ENCODE measurements around the gene FOXJ2. TPM values are rescaled to one million over a fixed set of nuclear protein-coding genes. Genes with fewer than 3 reads are reported as not detected.
"Not testable (repeated sequence)": the region's sequence is repeated elsewhere in the genome, so short reads cannot be mapped to it uniquely, and the experiment has no call there.

FOXJ2 gene
- polyA plus RNA-seq (2011; rRNA removed): 5.3 and 6.5 TPM in 2 replicates
- 8.8 and 14.2 TPM in 2 replicates for polyA minus RNA-seq (2011; rRNA and poly(A)+ RNA removed)

DNA sequence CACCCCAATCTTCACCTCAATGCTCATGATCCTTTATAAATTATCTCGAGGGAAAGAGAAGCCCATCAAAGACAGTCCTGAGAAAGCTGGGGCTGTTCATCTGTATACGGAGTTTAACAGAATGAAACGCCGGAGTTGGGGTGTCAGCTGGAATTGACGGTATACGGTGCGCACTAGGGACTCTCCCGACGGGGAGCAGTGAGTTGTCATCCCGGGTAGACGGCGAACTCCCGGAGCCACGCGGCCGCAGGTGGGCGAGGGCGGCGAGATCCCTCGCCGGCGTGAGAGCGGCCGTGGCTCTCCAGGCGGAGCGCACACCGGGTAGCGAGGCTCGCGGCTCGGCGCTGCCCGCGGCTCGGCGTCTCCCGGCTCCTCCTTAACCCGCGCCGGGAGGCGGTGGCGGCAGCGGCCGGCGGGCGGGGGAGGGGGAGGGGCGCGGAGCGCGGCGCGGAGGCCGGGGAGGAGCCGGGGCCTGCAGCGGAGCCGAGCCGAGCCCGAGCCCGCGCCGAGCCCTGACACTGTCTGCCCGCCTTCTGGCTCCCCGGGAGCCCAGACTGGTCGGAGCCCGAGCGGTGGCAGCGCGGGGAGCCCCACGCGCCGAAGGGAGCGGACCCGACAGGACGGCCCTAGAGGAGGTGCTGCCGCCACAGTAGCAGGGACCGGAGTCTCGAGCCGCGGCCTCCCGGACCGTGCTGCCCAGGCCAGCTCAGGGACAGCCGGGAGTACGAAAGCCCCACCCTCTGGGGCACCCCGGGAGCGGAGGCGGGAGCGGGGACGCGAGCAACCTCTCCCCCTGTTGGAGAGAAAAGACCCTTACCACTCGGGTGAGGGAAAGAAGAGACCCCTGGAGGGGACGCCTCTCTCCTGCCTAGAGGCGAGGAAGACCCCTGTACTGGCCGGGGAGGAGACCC is at the start of gene FOXJ2:
Gene FOXJ2, plus strand, starts transcription at position 475 of the 911 bp plus-strand sequence. CDS start 7,117 bp downstream, outside the sequence.
- ChIA-PET POLR2A (interaction anchor here (0.7 kb wide), 1 partner anchor 166 kb away, joined by 32 read pairs; no protein-coding TSS in a partner anchor), CTCF (interaction anchor here (0.6 to 2.0 kb wide), 6 partner anchors 8 to 358 kb away, joined by 3 to 10 read pairs (median 4); no protein-coding TSS in a partner anchor)
- H3K4me3 ChIP-seq (ENCODE audit: low read depth, low read length): peak within 1 kb of the TSS; percentile 85
- peak; percentile 20; the same call in 1 of the 2 replicates for TF ChIP-seq CTCF (IDR thresholded peaks at IDR 0.05; ENCODE audit: insufficient read depth, low read depth, low read length)
- no peak for DNase-seq (ENCODE audit: low read depth)
- H3K36me3 ChIP-seq (ENCODE audit: control insufficient read depth, insufficient read depth, low read length): no peaks in the 10 kb centered on the region
- no peaks in the 10 kb centered on the region for H3K27me3 ChIP-seq (ENCODE audit: control insufficient read depth, insufficient read depth, low read length)

- DNase-seq (ENCODE audit: low read depth); CTCF ChIA-PET; H3K4me3 ChIP-seq (ENCODE audit: low read depth, low read length); H3K36me3 ChIP-seq (ENCODE audit: control insufficient read depth, insufficient read depth, low read length); H3K27me3 ChIP-seq (ENCODE audit: control insufficient read depth, insufficient read depth, low read length); POLR2A ChIA-PET: not testable (repeated sequence)
Observed at GRCh38 chr12:7983019-7983418, 49.5 kb upstream of the FOXJ2 start.

GRCh38 chr12:7983460-7983859 is 49.1 kb upstream of the FOXJ2 start:
- DNase-seq (ENCODE audit: low read depth); POLR2A ChIA-PET; H3K36me3 ChIP-seq (ENCODE audit: control insufficient read depth, insufficient read depth, low read length); H3K4me3 ChIP-seq (ENCODE audit: low read depth, low read length); CTCF ChIA-PET; H3K27me3 ChIP-seq (ENCODE audit: control insufficient read depth, insufficient read depth, low read length): not testable (repeated sequence)

- no peak for DNase-seq (ENCODE audit: low read depth)
- H3K4me3 ChIP-seq (ENCODE audit: low read depth, low read length): no peak overlapping the region
- TF ChIP-seq CTCF (IDR thresholded peaks at IDR 0.05; ENCODE audit: insufficient read depth, low read depth, low read length): no peak
- H3K36me3 ChIP-seq (ENCODE audit: control insufficient read depth, insufficient read depth, low read length): no peaks in the 10 kb centered on the region
- no peaks in the 10 kb centered on the region for H3K27me3 ChIP-seq (ENCODE audit: control insufficient read depth, insufficient read depth, low read length)
- ChIA-PET CTCF (interaction anchor here (1.2 kb wide), 1 partner anchor 14 kb away, joined by 5 read pairs; no protein-coding TSS in a partner anchor), POLR2A (no interaction called here)
Observed at GRCh38 chr12:7984900-7985299, 47.6 kb upstream of the FOXJ2 start.

DNA sequence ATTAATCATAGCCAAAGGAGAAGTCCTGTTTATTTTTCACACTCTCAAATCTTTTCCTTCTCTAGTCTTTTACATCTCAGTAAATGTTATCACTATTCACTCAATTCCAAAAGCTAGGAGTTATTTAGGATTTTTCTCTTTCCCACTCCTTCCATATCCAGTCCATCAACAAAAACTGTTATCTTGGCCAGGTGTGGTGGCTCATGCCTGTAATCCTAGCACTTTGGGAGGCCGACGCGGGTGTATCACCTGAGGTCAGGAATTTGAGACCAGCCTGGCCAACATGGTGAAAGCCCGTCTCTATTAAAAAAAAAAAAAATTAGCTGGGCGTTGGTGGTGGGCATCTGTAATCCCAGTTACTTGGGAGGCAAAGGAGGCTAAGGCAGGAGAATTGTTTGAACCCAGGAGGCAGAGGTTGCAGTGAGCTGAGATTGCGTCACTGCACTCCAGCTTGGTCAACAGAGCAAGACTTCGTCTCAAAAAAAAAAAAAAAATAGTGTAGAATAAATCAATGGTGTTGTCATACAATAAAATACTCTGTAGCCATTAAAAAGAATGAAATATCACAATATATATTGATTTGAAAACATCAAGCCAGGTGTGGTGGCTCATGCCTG is 46.6 kb upstream of the FOXJ2 start:
- Histone ChIP-seq H3K36me3 (ENCODE audit: control insufficient read depth, insufficient read depth, low read length) (no peaks in the 10 kb centered on the region), H3K4me3 (ENCODE audit: low read depth, low read length) (no peak overlapping the region), H3K27me3 (ENCODE audit: control insufficient read depth, insufficient read depth, low read length) (no peaks in the 10 kb centered on the region)
- DNase-seq (ENCODE audit: low read depth): no peak
- TF ChIP-seq CTCF (IDR thresholded peaks at IDR 0.05; ENCODE audit: insufficient read depth, low read depth, low read length): no peak
- POLR2A ChIA-PET: no interaction called here
- CTCF ChIA-PET: interaction anchor here (0.6 to 1.2 kb wide), 6 partner anchors 9 to 1675 kb away, joined by 3 to 5 read pairs (median 4); no protein-coding TSS in a partner anchor
